ENCODE measurements around the gene HLA-DOA.

HLA-DOA gene

DNA sequence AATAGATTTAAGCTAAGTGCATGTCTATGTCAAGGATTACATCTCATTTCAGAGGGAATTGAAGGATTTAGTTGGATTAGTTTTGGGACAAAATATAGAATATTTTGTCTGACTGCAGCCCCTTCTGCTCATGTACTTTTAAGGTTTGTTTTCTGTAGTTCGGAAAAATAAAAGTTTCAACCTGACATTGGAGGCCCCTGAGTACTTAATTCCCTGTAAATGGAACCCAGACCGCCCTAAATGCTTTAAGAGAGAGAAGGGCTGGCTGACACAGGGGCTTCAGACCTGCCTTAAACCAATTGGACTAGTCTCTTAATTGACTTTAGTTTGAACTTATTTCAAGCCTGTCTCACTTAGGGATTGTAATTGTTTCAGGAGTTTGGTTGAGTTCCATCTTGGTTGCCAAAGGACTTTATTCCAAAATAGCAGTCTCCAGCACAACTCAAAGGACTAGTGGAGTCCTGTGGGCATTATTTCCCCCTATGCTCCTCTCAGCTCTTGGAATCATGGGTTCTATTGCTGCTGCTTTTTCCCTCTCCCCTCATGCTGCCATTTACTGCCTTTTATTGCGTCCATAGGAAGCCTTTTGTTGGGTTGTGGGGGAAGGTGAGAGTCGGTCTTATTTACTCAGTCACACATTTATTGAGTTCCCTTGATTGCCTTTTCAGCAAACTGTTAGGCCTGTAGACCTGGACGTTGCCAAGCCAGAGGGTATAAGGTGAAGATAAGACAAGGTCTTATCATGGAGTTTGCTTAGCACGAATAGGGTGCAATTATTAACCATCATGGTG is 26.5 kb downstream of the HLA-DOA start:
- no peak overlapping the region for H3K4me3 ChIP-seq (ENCODE audit: control insufficient read depth, low read depth, low read length)
- TF ChIP-seq, protein P1, sequence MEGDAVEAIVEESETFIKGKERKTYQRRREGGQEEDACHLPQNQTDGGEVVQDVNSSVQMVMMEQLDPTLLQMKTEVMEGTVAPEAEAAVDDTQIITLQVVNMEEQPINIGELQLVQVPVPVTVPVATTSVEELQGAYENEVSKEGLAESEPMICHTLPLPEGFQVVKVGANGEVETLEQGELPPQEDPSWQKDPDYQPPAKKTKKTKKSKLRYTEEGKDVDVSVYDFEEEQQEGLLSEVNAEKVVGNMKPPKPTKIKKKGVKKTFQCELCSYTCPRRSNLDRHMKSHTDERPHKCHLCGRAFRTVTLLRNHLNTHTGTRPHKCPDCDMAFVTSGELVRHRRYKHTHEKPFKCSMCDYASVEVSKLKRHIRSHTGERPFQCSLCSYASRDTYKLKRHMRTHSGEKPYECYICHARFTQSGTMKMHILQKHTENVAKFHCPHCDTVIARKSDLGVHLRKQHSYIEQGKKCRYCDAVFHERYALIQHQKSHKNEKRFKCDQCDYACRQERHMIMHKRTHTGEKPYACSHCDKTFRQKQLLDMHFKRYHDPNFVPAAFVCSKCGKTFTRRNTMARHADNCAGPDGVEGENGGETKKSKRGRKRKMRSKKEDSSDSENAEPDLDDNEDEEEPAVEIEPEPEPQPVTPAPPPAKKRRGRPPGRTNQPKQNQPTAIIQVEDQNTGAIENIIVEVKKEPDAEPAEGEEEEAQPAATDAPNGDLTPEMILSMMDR (IDR thresholded peaks at IDR 0.05; ENCODE audit: control insufficient read depth, insufficient read depth, low read depth, low read length, missing control alignments) = no peak
- no peak for DNase-seq (ENCODE audit: low read depth)

DNA sequence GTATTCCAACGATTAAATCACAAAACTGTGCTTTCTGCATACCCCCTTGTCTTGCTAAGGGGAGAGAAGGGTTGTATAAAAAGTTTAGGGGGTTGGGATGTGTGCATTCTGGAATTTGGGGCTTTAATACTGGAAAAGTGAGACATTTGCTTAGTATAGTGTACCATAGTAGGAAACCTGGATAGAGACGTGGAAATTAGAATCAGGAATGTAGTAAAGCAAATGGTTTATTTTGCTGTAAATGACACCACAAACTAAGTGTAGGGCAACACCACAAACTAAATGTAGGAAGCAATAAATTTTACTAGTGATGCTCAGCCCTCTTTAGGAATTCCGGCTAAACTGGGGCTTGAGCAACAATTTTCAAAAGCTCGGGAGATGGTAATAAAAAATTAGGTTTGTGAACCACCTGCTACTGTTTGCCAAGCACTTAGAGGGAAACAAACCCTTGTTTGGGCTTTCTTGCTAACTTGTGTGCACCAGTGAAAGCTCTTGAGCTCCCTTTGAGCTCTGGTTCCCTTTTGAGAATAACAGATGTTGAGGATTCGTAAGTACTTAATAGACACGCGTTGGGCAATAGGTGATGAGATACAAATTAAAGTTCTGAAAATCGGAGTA is 27.2 kb downstream of the HLA-DOA start:
- DNase-seq (ENCODE audit: low read depth) = no peak
- no peak overlapping the region for H3K4me3 ChIP-seq (ENCODE audit: control insufficient read depth, low read depth, low read length)
- TF ChIP-seq, protein P1 (IDR thresholded peaks at IDR 0.05; ENCODE audit: control insufficient read depth, insufficient read depth, low read depth, low read length, missing control alignments) = no peak

DNA sequence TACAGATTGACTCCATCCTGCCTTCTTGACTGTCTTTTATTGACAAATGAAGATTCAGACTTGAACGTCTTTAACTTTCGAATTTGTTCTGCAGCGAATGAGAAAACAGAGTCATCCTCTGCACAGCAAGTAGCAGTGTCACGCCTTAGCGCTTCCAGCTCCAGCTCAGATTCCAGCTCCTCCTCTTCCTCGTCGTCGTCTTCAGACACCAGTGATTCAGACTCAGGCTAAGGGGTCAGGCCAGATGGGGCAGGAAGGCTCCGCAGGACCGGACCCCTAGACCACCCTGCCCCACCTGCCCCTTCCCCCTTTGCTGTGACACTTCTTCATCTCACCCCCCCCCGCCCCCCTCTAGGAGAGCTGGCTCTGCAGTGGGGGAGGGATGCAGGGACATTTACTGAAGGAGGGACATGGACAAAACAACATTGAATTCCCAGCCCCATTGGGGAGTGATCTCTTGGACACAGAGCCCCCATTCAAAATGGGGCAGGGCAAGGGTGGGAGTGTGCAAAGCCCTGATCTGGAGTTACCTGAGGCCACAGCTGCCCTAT is 28.8 kb downstream of the HLA-DOA start:
- no peak overlapping the region for H3K4me3 ChIP-seq (ENCODE audit: control insufficient read depth, low read depth, low read length)
- TF ChIP-seq, protein P1 (IDR thresholded peaks at IDR 0.05; ENCODE audit: control insufficient read depth, insufficient read depth, low read depth, low read length, missing control alignments) = no peak
- no peak for DNase-seq (ENCODE audit: low read depth)

DNA sequence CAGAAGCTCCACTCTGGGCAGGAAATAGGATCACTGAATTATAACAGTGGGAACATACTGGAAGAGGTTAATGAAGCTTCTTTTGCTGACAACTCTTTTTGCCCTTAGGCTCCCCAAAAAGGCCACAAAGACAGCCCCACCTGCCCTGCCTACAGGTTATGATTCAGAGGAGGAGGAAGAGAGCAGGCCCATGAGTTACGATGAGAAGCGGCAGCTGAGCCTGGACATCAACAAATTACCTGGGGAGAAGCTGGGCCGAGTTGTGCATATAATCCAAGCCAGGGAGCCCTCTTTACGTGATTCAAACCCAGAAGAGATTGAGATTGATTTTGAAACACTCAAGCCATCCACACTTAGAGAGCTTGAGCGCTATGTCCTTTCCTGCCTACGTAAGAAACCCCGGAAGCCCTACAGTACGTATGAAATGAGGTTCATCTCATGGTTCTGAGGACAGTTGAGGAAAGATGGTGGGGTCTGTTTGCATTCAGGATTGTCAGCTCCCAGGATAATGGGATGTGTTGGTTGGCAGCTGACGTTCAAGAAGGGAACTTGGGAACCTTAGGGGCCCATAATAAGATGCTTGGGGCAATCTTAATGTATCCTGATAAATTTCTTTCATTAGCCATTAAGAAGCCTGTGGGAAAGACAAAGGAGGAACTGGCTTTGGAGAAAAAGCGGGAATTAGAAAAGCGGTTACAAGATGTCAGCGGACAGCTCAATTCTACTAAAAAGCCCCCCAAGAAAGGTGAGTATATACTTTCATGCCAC is 29.5 kb downstream of the HLA-DOA start:
- TF ChIP-seq, protein P1 (IDR thresholded peaks at IDR 0.05; ENCODE audit: control insufficient read depth, insufficient read depth, low read depth, low read length, missing control alignments) = no peak
- no peak for DNase-seq (ENCODE audit: low read depth)
- no peak overlapping the region for H3K4me3 ChIP-seq (ENCODE audit: control insufficient read depth, low read depth, low read length)

GRCh38 chr6:32977953-32978324 is 31.5 kb downstream of the HLA-DOA start:
- DNase-seq (ENCODE audit: low read depth) = no peak
- TF ChIP-seq, protein P1 (IDR thresholded peaks at IDR 0.05; ENCODE audit: control insufficient read depth, insufficient read depth, low read depth, low read length, missing control alignments) = no peak
- H3K4me3 ChIP-seq (ENCODE audit: control insufficient read depth, low read depth, low read length) = no peak overlapping the region

DNA sequence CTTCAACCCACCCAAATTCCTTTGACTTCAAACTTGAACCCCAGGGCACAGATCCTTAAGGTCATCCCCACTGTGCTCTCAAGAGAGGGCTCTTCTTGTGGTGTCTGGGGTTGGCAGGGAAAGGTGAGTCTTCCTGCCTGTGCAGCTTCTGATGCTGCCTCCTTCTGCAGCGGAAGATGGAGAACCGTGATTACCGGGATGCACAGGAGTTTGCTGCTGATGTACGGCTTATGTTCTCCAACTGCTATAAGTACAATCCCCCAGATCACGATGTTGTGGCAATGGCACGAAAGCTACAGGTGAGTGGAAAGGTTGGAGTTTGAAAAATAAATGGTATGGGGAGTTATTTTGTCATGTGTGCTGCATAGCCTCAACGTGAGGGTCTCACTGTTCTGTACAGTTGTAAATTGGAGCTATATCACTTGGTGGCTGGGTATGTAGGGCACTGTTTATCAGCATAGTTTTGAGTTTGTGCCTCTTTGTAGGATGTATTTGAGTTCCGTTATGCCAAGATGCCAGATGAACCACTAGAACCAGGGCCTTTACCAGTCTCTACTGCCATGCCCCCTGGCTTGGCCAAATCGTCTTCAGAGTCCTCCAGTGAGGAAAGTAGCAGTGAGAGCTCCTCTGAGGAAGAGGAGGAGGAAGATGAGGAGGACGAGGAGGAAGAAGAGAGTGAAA is 32.0 kb downstream of the HLA-DOA start:
- no peak for DNase-seq (ENCODE audit: low read depth)
- TF ChIP-seq, protein P1 (IDR thresholded peaks at IDR 0.05; ENCODE audit: control insufficient read depth, insufficient read depth, low read depth, low read length, missing control alignments) = no peak
- no peak overlapping the region for H3K4me3 ChIP-seq (ENCODE audit: control insufficient read depth, low read depth, low read length)

Measured in AG09309 (cell line).